MCF 10A (cell line): ENCODE measurements around the gene KCNAB1. TPM values are rescaled to one million over a fixed set of nuclear protein-coding genes. Genes with fewer than 3 reads are reported as not detected.

ENCODE experiments used
- BruUV-seq: library from RNA; stranded (reverse); fragments of 400-500 nt; replicated peaks from 2 replicates; lab custom pipeline; 2021; lab: Mats Ljungman, UMichigan
- CTCF ChIA-PET: fragments of 300-600 bp; sonication (Branson Sonifier 250); formaldehyde crosslinking; extraction: SDS; loops from one replicate; lab custom pipeline; 2021; ENCODE audit warnings: antibody characterized with exemption, inconsistent platforms; lab: Yijun Ruan, JAX
- POLR2A ChIA-PET: fragments of 300-600, 350-650 bp; sonication (Branson Sonifier 250); formaldehyde crosslinking; extraction: SDS; loops from one replicate; lab custom pipeline; 2020; ENCODE audit warnings: antibody characterized with exemption, inconsistent platforms; lab: Yijun Ruan, JAX
- DNase-seq: peaks from one replicate; pipeline ENCODE4 v3.0.0-alpha.2; 2018; ENCODE audit not compliant: unreplicated experiment
- H3K27ac Mint-ChIP-seq: one replicate; pipeline ENCODE4 v1.8.0; 2022; ENCODE audit warnings: mild to moderate bottlenecking, low read depth, mixed read lengths; ENCODE audit not compliant: unreplicated experiment
- H3K27me3 Mint-ChIP-seq: one replicate; pipeline ENCODE4 v1.8.0; 2022; ENCODE audit warnings: mixed read lengths; ENCODE audit not compliant: insufficient read depth, unreplicated experiment
- H3K36me3 Mint-ChIP-seq: one replicate; pipeline ENCODE4 v1.8.0; 2022; ENCODE audit warnings: mild to moderate bottlenecking, moderate library complexity, mixed read lengths; ENCODE audit not compliant: insufficient read depth, unreplicated experiment
- H3K4me1 Mint-ChIP-seq: one replicate; pipeline ENCODE4 v1.8.0; 2022; ENCODE audit warnings: mixed read lengths; ENCODE audit not compliant: insufficient read depth, unreplicated experiment
- H3K4me3 Mint-ChIP-seq: one replicate; pipeline ENCODE4 v1.8.0; 2022; ENCODE audit warnings: mild to moderate bottlenecking, moderate library complexity, mixed read lengths; ENCODE audit not compliant: unreplicated experiment
- H3K9me3 Mint-ChIP-seq: one replicate; pipeline ENCODE4 v1.8.0; 2022; ENCODE audit warnings: mixed read lengths; ENCODE audit not compliant: unreplicated experiment
- intact Hi-C: fragments of 100-400 bp; cut with micrococcal nuclease; formaldehyde crosslinking; loops from 2 replicates; pipeline ENCODE4 v1.14.1; 2022
- total RNA-seq: library from RNA; stranded (reverse); gene quantifications from 2 replicates; pipeline ENCODE4 v1.2.3, GENCODE V29; 2022
- TF ChIP-seq, protein P1 (sequence below): fragments of 200-600 bp; IDR thresholded peaks from one replicate; pipeline ENCODE4 v1.8.0; 2022; ENCODE audit warnings: antibody characterized with exemption, mild to moderate bottlenecking; ENCODE audit not compliant: unreplicated experiment

The KCNAB1 gene
- total RNA-seq, 1 experiment from 2014 or later, result 0.44 TPM

DNA sequence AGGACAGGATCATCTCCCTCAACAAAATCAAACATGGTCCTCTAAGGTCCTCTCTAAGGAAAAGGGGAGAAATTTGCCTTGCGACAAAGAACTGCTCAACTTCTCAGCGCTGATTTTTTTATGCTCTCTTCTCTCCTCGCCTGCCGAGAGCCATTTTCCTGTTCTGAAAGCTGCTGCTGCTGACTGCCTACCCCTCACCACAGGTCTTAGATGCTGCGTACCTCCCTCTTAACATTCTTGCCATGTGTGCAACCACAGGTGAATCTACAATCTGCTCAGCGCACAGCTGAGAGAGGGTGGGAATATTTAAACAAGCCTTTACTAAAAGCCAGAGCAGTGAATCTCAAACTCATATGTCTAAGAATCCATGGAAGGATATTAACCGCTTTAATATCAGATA, 223.8 kb downstream of the KCNAB1 start:
- ChIA-PET CTCF (interaction anchor here (0.7 to 0.8 kb wide), 2 partner anchors 9 to 11 kb away, joined by 3 read pairs; no protein-coding TSS in a partner anchor), POLR2A (no interaction called here)
- H3K27ac Mint-ChIP-seq, result no peak overlapping the region
- no peaks in the 10 kb centered on the region for H3K4me1 Mint-ChIP-seq
- peaks cover 25% of the 10 kb centered on the region for H3K27me3 Mint-ChIP-seq
- BruUV-seq, result no TSS peak
- intact Hi-C loops, result no loop called here
- H3K4me3 Mint-ChIP-seq, result no peak overlapping the region
- TF ChIP-seq, protein P1, sequence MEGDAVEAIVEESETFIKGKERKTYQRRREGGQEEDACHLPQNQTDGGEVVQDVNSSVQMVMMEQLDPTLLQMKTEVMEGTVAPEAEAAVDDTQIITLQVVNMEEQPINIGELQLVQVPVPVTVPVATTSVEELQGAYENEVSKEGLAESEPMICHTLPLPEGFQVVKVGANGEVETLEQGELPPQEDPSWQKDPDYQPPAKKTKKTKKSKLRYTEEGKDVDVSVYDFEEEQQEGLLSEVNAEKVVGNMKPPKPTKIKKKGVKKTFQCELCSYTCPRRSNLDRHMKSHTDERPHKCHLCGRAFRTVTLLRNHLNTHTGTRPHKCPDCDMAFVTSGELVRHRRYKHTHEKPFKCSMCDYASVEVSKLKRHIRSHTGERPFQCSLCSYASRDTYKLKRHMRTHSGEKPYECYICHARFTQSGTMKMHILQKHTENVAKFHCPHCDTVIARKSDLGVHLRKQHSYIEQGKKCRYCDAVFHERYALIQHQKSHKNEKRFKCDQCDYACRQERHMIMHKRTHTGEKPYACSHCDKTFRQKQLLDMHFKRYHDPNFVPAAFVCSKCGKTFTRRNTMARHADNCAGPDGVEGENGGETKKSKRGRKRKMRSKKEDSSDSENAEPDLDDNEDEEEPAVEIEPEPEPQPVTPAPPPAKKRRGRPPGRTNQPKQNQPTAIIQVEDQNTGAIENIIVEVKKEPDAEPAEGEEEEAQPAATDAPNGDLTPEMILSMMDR, result no peak
- no peak for DNase-seq
- no peaks in the 10 kb centered on the region for H3K9me3 Mint-ChIP-seq
- H3K36me3 Mint-ChIP-seq, result peaks cover 6% of the 10 kb centered on the region

GRCh38 chr3:156349111-156349510, 228.7 kb downstream of the KCNAB1 start:
- no peak overlapping the region for H3K27ac Mint-ChIP-seq
- no peaks in the 10 kb centered on the region for H3K4me1 Mint-ChIP-seq
- H3K9me3 Mint-ChIP-seq, result no peaks in the 10 kb centered on the region
- TF ChIP-seq, protein P1, result no peak
- ChIA-PET POLR2A (no interaction called here), CTCF (no interaction called here)
- H3K36me3 Mint-ChIP-seq, result no peaks in the 10 kb centered on the region
- DNase-seq, result no peak
- H3K27me3 Mint-ChIP-seq, result peaks cover 18% of the 10 kb centered on the region
- intact Hi-C loops, result no loop called here
- no TSS peak for BruUV-seq
- H3K4me3 Mint-ChIP-seq, result no peak overlapping the region

DNA sequence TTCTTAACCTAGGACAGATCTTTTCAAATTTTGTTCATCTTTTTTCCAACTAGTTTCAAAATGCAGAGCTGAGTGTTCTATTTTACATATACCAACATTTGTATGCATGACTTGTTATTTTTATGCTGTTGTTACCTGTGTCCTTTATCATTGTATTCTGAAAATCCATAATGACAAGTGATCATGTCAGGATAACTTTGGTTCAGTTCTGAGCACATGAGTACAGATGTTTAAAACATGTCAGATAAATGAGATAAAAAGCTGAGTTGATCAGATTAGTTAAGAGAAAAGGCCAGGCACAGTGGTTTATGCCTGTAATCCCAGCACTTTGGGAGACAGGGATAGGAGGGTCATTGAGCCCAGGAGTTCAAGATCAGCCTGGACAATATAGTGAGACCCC, 229.6 kb downstream of the KCNAB1 start:
- Mint-ChIP-seq H3K4me3 (no peak overlapping the region), H3K9me3 (no peaks in the 10 kb centered on the region), H3K27ac (no peak overlapping the region), H3K27me3 (peaks cover 9% of the 10 kb centered on the region), H3K36me3 (no peaks in the 10 kb centered on the region), H3K4me1 (no peaks in the 10 kb centered on the region)
- TF ChIP-seq, protein P1, result no peak
- POLR2A ChIA-PET, result no interaction called here
- no peak for DNase-seq
- CTCF ChIA-PET, result no interaction called here
- intact Hi-C loops, result no loop called here
- BruUV-seq, result no TSS peak

DNA sequence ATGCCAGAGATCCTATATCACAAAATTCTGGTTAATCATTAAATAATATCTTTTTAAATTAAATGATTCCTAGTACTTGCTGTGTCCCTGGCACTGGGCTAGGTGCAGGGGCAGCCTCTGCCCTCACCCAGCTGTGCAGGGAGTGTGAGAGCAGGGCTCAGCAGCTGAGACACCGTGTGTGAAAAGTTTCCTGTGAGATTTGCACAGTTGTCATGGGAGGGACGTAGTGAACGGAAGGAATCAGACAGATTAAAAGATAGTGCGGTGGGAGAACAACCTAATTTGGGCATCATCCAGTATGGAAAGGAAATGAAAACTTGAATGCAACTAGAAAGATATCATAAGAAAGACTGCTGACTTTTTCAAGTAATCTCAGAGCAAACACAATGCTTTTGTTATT, 230.4 kb downstream of the KCNAB1 start:
- BruUV-seq, result no TSS peak
- TF ChIP-seq, protein P1, result no peak
- peaks cover 1% of the 10 kb centered on the region for H3K27me3 Mint-ChIP-seq
- no peaks in the 10 kb centered on the region for H3K9me3 Mint-ChIP-seq
- H3K27ac Mint-ChIP-seq, result no peak overlapping the region
- intact Hi-C loops, result no loop called here
- H3K4me3 Mint-ChIP-seq, result no peak overlapping the region
- no peaks in the 10 kb centered on the region for H3K36me3 Mint-ChIP-seq
- ChIA-PET POLR2A (no interaction called here), CTCF (no interaction called here)
- no peaks in the 10 kb centered on the region for H3K4me1 Mint-ChIP-seq
- no peak for DNase-seq
